NT2/D1 (cell line): ENCODE results near the gene TRAM2.
A peak's percentile ranks its signal among the peaks of the same experiment; 100 is the strongest.

Experiments used
- DNase-seq: peaks from one replicate; pipeline ENCODE4 v3.0.0-alpha.2; 2011; ENCODE audit warnings: low read depth, low spot score
- H3K27me3 ChIP-seq: 2 replicates; pipeline ENCODE4 v1.6.0; 2011; ENCODE audit warnings: mild to moderate bottlenecking; ENCODE audit not compliant: insufficient read length, insufficient read depth
- H3K36me3 ChIP-seq: 2 replicates; pipeline ENCODE4 v1.6.1; 2011; ENCODE audit warnings: mild to moderate bottlenecking, low read length, mixed read lengths; ENCODE audit not compliant: insufficient read depth, insufficient read length
- H3K4me1 ChIP-seq: 2 replicates; pipeline ENCODE4 v1.5.1; 2011; ENCODE audit not compliant: insufficient read depth, insufficient read length
- H3K4me3 ChIP-seq: 2 replicates; pipeline ENCODE4 v1.5.1; 2011; ENCODE audit warnings: low read depth; ENCODE audit not compliant: insufficient read length
- H3K9ac ChIP-seq: 2 replicates; pipeline ENCODE4 v1.6.0; 2011; ENCODE audit warnings: low read depth; ENCODE audit not compliant: insufficient read length
- H3K9me3 ChIP-seq: 2 replicates; pipeline ENCODE4 v1.5.1; 2011; ENCODE audit warnings: mild to moderate bottlenecking, low read length; ENCODE audit not compliant: insufficient read depth
- SUZ12 ChIP-seq: IDR thresholded peaks from 2 replicates; pipeline ENCODE4 v1.6.1; 2011; ENCODE audit not compliant: insufficient read length, insufficient read depth; ENCODE audit errors: extremely low read depth
- YY1 ChIP-seq: IDR thresholded peaks from 2 replicates; pipeline ENCODE4 v1.6.1; 2011; ENCODE audit not compliant: insufficient read length, insufficient read depth
- ZNF274 ChIP-seq: IDR thresholded peaks from 2 replicates; pipeline ENCODE4 v1.6.1; 2011; ENCODE audit warnings: mild to moderate bottlenecking, low read depth, low read length

The TRAM2 gene

DNA sequence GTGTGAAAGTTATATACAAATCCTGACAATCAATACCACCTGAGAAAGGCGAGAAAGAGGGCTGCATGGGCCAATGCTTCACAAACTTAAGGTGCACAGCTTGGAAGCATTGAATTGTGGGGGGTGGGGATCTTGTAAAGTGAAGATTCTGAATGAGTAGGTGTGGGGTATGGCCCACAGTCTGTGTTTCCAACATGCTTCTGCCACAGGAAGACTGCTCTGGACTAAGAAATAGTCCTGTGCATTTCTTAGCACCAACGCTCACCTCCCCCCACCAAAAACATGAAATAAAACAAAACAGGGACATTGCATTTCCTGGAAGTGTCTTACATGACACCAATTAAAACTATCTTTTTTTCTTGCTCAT is 21.9 kb upstream of the TRAM2 start:
- TF ChIP-seq ZNF274 (no peak), SUZ12 (no peak), YY1 (no peak)
- no peak overlapping the region for H3K4me3 ChIP-seq
- no peaks in the 10 kb centered on the region for H3K27me3 ChIP-seq
- H3K9me3 ChIP-seq = no peaks in the 10 kb centered on the region
- peaks cover 2% of the 10 kb centered on the region for H3K4me1 ChIP-seq
- no peak overlapping the region for H3K9ac ChIP-seq
- H3K36me3 ChIP-seq = no peaks in the 10 kb centered on the region
- no peak for DNase-seq

DNA sequence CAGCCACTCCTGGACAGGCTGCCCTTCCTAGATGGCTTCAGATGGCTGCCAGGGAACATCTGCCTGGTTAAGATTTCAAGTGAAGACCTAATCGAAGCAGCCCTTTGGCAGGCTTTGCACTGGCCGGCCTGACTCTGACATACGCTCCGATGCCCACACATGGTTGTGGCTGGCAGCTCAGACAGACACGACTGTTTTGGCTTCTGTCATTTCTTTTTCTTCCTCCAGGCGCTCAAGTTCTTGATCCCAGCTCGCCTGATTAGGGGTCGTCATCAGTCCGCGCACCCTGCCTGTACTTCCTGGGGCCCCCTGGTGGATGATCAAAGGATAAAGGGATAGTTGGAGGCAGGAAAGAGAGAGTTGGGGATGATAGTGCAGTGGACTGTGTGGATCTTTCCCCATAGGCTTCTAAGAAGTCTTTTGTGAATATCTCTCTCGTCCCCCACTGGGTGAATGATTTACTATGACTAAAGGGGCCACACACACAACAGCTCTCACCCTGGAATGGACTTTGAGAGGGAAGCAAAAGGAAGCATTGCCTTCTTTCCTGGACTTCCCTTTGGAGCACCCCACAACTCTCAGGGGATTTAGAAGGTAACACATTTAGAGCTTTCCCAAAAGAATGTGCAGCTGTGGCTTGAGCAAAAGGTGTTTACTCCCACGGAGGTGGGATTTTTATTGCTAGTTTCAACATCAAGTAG is 21.4 kb upstream of the TRAM2 start:
- no peak for DNase-seq
- peaks cover 2% of the 10 kb centered on the region for H3K4me1 ChIP-seq
- H3K4me3 ChIP-seq = no peak overlapping the region
- H3K27me3 ChIP-seq = no peaks in the 10 kb centered on the region
- no peak for TF ChIP-seq YY1
- no peak for TF ChIP-seq ZNF274
- TF ChIP-seq SUZ12 = no peak
- no peaks in the 10 kb centered on the region for H3K36me3 ChIP-seq
- no peak overlapping the region for H3K9ac ChIP-seq
- H3K9me3 ChIP-seq = no peaks in the 10 kb centered on the region

DNA sequence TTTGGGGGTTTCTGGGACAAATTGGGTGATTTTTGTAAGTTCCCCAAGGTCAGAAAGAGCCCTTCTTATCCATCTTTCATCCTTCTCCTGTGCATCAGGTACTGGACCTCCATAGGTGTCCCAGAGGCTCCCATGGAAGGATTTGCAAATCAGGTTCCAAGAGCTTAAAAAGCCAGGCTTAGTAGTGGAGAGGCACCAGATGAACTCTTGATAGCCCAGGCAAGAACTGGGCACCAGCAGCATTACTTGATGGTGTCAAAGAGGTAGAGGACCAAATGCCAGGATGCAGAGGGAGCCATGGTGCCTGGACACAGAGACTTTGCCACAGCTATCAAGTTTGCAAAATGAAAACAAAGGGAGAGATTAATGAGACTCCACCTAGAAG is 20.9 kb upstream of the TRAM2 start:
- DNase-seq = no peak
- H3K9ac ChIP-seq = no peak overlapping the region
- H3K36me3 ChIP-seq = no peaks in the 10 kb centered on the region
- peaks cover 2% of the 10 kb centered on the region for H3K4me1 ChIP-seq
- TF ChIP-seq ZNF274 = no peak
- TF ChIP-seq SUZ12 = no peak
- no peak for TF ChIP-seq YY1
- no peaks in the 10 kb centered on the region for H3K27me3 ChIP-seq
- no peak overlapping the region for H3K4me3 ChIP-seq
- no peaks in the 10 kb centered on the region for H3K9me3 ChIP-seq

DNA sequence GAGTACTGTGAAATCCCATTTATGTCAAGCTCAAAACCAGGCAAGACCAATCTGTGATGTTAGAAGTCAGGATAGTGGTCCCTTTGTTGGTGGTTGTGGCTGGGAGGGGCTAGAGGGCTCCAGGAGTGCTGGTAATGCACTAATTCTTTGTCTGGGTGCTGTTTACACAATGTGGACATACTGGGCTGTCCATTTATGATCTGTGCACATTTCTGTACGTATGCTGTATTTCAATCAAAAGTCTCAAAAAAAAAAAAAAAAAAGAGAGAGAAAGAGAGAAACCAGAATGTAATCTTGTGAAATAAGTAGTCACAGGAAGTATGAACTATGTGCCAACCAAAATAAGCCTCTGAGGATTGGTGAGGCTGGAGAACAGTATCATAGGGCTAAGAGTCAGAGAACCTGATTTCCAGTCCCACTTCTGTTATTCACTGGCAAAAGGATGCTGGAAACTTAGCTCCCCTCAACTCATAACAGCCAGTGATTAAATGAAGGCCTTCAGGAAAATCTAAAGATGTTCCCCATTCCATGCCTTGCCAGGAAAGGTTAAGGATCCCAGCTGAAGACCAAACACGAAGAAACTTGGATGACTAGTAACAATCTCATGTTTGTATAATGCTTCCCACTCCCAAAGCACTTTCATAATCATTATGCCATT is 19.6 kb upstream of the TRAM2 start:
- no peak overlapping the region for H3K9ac ChIP-seq
- H3K9me3 ChIP-seq = no peaks in the 10 kb centered on the region
- no peak overlapping the region for H3K4me3 ChIP-seq
- TF ChIP-seq YY1 (no peak), SUZ12 (no peak), ZNF274 (no peak)
- H3K4me1 ChIP-seq = peaks cover 2% of the 10 kb centered on the region
- no peaks in the 10 kb centered on the region for H3K36me3 ChIP-seq
- H3K27me3 ChIP-seq = no peaks in the 10 kb centered on the region
- DNase-seq = no peak

DNA sequence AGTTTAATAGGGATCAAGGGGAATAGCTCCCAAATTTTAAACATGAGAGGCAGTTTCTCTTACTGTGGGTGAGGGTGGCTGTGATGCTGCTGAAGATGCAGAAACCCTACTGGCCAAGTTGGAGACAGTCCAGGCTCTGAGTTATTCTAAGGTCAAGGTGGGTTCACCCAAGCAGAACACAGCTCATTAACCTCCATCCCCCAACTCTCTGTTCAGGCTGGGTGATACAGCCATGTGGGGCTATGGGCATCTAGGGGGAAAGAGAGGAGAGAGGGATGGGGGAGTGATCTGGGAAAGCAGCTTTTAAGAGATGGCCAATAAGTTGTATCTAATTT is 18.9 kb upstream of the TRAM2 start:
- no peak overlapping the region for H3K4me3 ChIP-seq
- no peak for DNase-seq
- peaks cover 2% of the 10 kb centered on the region for H3K4me1 ChIP-seq
- H3K9me3 ChIP-seq = no peaks in the 10 kb centered on the region
- H3K9ac ChIP-seq = peak overlapping the region; percentile 4
- no peaks in the 10 kb centered on the region for H3K36me3 ChIP-seq
- TF ChIP-seq ZNF274 = no peak
- TF ChIP-seq SUZ12 = no peak
- TF ChIP-seq YY1 = no peak
- no peaks in the 10 kb centered on the region for H3K27me3 ChIP-seq

DNA sequence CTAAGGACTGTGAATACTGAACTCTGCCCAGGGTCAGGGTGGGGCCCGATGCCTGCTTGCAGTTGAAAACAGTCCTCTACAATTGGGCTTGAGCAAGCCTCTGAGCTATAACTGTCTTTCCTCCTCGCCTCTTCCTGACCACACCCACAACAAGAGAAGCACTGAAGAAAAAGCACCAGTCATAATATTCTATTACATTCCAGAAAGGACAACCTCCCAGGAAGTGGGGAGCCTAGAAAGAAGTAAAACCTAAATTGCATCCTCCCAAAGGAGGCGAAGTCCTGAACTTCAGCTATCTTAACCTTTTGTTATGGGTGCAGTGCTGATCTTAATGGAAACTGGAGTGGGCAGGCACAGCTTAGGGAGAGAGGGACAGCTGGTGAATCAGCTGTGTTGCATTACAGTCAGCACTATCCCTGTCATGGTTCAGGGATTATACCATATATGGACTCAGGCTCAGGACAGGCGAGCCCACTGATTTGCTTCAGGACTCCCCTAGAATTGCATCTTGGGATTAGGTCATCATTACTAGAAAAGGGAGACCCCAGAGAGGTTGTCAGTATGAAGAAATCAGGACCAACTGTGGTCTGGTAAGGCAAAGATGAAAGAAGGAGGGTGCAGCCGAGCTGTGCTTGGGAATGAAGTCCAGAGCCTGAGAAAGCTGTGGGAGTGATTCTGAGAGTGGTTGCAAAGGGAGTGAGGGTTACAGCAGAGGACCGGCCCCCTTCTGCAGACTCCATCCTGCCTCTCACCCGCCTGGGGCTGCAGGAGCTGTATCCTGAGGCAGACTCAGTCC is 18.3 kb upstream of the TRAM2 start:
- TF ChIP-seq ZNF274 (no peak), SUZ12 (no peak), YY1 (no peak)
- no peak for DNase-seq
- Histone ChIP-seq H3K4me3 (no peak overlapping the region), H3K9me3 (no peaks in the 10 kb centered on the region), H3K36me3 (no peaks in the 10 kb centered on the region), H3K9ac (peak overlapping the region; percentile 4), H3K27me3 (no peaks in the 10 kb centered on the region), H3K4me1 (peaks cover 2% of the 10 kb centered on the region)

DNA sequence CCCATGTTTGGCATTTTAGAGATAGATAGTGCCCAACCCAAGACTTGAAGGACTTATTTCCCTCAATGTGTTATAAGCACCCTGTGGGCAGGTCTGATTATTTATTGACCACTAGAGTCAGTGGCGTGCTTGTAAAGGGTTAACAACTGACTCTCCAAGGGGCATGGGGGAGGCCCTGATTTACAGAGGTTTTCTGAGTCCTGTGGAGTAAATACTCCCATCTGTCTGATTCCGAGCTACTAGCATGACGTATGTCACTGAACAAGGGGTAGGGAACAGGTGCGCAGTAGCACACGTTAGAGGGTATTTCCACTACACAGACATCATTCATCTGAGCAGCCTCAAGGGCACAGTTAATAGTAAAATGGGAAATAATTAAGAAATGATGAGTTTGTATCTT is 17.4 kb upstream of the TRAM2 start:
- Histone ChIP-seq H3K9me3 (no peaks in the 10 kb centered on the region), H3K36me3 (no peaks in the 10 kb centered on the region), H3K9ac (no peak overlapping the region), H3K4me3 (no peak overlapping the region), H3K4me1 (peaks cover 2% of the 10 kb centered on the region), H3K27me3 (no peaks in the 10 kb centered on the region)
- TF ChIP-seq SUZ12 = no peak
- TF ChIP-seq ZNF274 = no peak
- TF ChIP-seq YY1 = no peak
- no peak for DNase-seq
